Heart left ventricle (tissue), 16 donors: Measurements from ENCODE around the gene ZFPM1. TPM values are rescaled to one million over a fixed set of nuclear protein-coding genes. Genes with fewer than 3 reads are reported as not detected.
A peak's percentile ranks its signal among the peaks of the same experiment; 100 is the strongest.

Source experiments
- ATAC-seq, 4 donors: fragments of 200-7000 bp; cut with Tn5 transposase; one replicate each; pipeline ENCODE4 v1.9.1; 2020 to 2022; ENCODE audit warnings: moderate library complexity in 4 of 4, mild to moderate bottlenecking in 3 of 4, moderate number of reproducible peaks in 1 of 4
- DNase-seq, 5 donors: peaks; one replicate each; pipeline ENCODE4 v3.0.0-alpha.2; 2020
- H3K27ac ChIP-seq, 12 donors: fragments of 200-600 bp; sonication (generic) in 4 of 12; one replicate each; pipeline versions ENCODE4 v1.5.0 to v1.8.0; 2016 to 2022; ENCODE audit warnings: mild to moderate bottlenecking in 2 of 12
- H3K27me3 ChIP-seq, 9 donors: fragments of 200-600 bp; sonication (generic) in 2 of 9; one replicate each; pipeline versions ENCODE4 v1.5.1 to v1.8.0; 2016 to 2022; ENCODE audit warnings: mild to moderate bottlenecking in 3 of 9
- H3K36me3 ChIP-seq, 9 donors: fragments of 200-600 bp; sonication (generic) in 2 of 9; one replicate each; pipeline versions ENCODE4 v1.5.0 to v1.8.0; 2018 to 2022; ENCODE audit warnings: mild to moderate bottlenecking in 2 of 9
- H3K4me1 ChIP-seq, 12 donors: fragments of 200-600 bp; sonication (generic) in 4 of 12; one replicate each; pipeline versions ENCODE4 v1.5.0 to v1.8.0; 2016 to 2022; ENCODE audit warnings: mild to moderate bottlenecking in 3 of 12
- H3K4me3 ChIP-seq, 12 donors: fragments of 200-600 bp; sonication (generic) in 4 of 12; one replicate each; pipeline versions ENCODE4 v1.5.0 to v1.8.0; 2017 to 2022; ENCODE audit warnings: mild to moderate bottlenecking in 9 of 12, moderate library complexity in 4 of 12
- H3K9me3 ChIP-seq, 12 donors: fragments of 200-600 bp; sonication (generic) in 4 of 12; one replicate each; pipeline versions ENCODE4 v1.5.0 to v1.8.0; 2016 to 2022; ENCODE audit warnings: mild to moderate bottlenecking in 1 of 12
- POLR2A ChIP-seq, 2 donors: fragments of 450-650 bp; IDR thresholded peaks; one replicate each; pipeline ENCODE4 v1.6.1; 2017; ENCODE audit warnings: antibody characterized with exemption in 2 of 2, mild to moderate bottlenecking in 2 of 2, moderate library complexity in 2 of 2
- WGBS, 4 donors: extraction: QIAGEN DNeasy Blood & Tissue Kit in 2 of 4; methylation state at CpG; one replicate each; pipeline versions ENCODE4 v1.1.5 to v1.1.7; 2013 to 2018; 5-methylcytosine and 5-hydroxymethylcytosine counted together
- intact Hi-C, 10 donors: fragments of 100-400 bp; cut with DNase I; formaldehyde crosslinking; loops; one replicate each; pipeline versions ENCODE4 v1.11.1 to v1.14.2; 2022
- polyA plus RNA-seq, 2 donors: library from polyadenylated mRNA; stranded (reverse); fragments of 200-250 nt; gene quantifications; one replicate each; pipeline ENCODE4 v1.2.3, GENCODE V29; 2013
- total RNA-seq, 9 donors: library from RNA; depleted of rRNA in 2 of 9; stranded (reverse); fragments of >200 nt in 2 of 9; fragmentation: NEBNext Ultra II Directional in 3 of 9; extraction: Animal tissue kit (Norgen Biotek cat#: 25700) in 3 of 9; gene quantifications; one replicate each; pipeline versions ENCODE4 v1.1.0 to v1.2.4, GENCODE V29; 2016 to 2023
- TF ChIP-seq, protein P1 (sequence below), 12 donors: fragments of 200-600 bp; sonication (generic) in 4 of 12; IDR thresholded peaks; one replicate each; pipeline versions ENCODE4 v1.5.0 to v1.8.0; 2018 to 2022; ENCODE audit warnings: antibody characterized with exemption in 12 of 12, mild to moderate bottlenecking in 5 of 12
- donor health status: ischemic (EF 13 %, LVEDD 7.1; RV severe dilation, severe dysfunction).
- donor health status: healthy with polysubstance abuse.
- donor health status: DM: no; HTN: yes; CAD: no.
- donor health status: DM: no; HTN: no; CAD: no.
- donor health status: ischemic (EF 25% LVEDD 6.9; RV normal size, moderate dysfunction).
- donor health status: ischemic (EF 25% LVEDD 5.7; RV mildly dilated, moderate dysfunction).
- donor health status: healthy.
- donor health status: DM: yes; HTN: yes; CAD: no.
- donor health status: ischemic (EF 35%, LVEDD 5.7; RV mildly dilated, moderate dysfunction).
- donor health status: nonischemic (EF 11% LVEDD 7.7; RV severe dilation, severe dysfunction).
- donor health status: DM: yes; HTN: yes; CAD: no.
- donor health status: PGD.
- donor health status: ischemic (EF 29% LVEDD 5.4; RV normal size, mild dysfunction).
- donor health status: nonischemic (EF 23%, LVEDD 6.1; RV moderate dilation, normal function).

ZFPM1 gene
- total and polyA plus RNA-seq, 11 donors: 1.3 to 6.3 (median 4.1) TPM

DNA sequence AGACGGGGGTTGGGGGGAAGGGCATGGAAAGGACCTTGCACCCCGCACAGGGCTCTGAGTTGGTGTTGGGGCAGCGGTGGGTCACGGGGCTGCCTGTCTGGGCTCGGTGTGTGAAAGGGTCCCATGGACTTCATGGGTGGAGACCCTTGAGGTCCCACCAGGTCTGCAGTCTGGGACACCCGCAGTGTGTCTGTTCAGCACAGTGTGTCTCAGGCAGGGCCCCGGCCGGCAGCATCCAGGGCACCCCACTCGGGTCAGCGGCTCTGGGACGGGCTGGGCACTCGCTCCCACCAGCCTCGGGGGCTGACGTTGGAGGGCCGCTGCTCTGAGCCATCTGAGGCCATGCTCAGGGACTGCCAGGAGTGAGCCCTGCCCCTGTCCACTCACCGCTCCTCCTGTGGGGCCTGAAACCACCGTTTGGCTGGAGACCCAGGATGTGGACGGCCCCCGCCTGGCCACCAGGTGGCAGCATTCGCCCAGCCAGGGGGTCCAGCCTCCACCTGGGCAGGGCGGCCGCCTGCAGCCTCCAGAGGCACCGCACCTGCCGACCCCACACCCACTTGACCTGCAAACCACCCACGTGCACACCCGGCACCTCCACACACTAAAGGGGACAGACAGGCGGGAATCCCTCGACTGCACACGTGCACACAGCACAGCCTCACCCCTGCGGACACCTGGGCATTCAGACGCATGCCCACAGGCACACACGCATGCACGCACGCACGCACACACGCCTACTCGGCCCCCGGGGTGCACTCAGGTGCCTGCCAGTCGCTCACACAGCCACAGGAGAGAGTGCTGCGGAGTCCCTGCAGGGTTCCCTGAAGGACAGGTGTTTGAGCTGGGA is 10.1 kb upstream of the ZFPM1 start:
- intact Hi-C loops: loop anchor here (1.0 to 10.0 kb wide), 6 partner anchors 84 to 122 kb away; no protein-coding TSS in a partner anchor
- H3K4me3 ChIP-seq: no peak overlapping the region
- no peaks in the 10 kb centered on the region for H3K9me3 ChIP-seq
- TF ChIP-seq, protein P1, sequence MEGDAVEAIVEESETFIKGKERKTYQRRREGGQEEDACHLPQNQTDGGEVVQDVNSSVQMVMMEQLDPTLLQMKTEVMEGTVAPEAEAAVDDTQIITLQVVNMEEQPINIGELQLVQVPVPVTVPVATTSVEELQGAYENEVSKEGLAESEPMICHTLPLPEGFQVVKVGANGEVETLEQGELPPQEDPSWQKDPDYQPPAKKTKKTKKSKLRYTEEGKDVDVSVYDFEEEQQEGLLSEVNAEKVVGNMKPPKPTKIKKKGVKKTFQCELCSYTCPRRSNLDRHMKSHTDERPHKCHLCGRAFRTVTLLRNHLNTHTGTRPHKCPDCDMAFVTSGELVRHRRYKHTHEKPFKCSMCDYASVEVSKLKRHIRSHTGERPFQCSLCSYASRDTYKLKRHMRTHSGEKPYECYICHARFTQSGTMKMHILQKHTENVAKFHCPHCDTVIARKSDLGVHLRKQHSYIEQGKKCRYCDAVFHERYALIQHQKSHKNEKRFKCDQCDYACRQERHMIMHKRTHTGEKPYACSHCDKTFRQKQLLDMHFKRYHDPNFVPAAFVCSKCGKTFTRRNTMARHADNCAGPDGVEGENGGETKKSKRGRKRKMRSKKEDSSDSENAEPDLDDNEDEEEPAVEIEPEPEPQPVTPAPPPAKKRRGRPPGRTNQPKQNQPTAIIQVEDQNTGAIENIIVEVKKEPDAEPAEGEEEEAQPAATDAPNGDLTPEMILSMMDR (IDR thresholded peaks at IDR 0.05): peak; percentile 93 to 98 (median 94)
- no peak for TF ChIP-seq POLR2A (IDR thresholded peaks at IDR 0.05)
- WGBS, 4 donors: 27 to 32% (median 30%) methylated on average over 26 to 40 of the region's 40 CpGs
- no peaks in the 10 kb centered on the region for H3K36me3 ChIP-seq
- H3K27me3 ChIP-seq: peaks cover 0 to 15% (median 0%) of the 10 kb centered on the region in 9 donors
- DNase-seq (peak; percentile 73 to 90 (median 76)), ATAC-seq (peak; percentile 71 to 89 (median 85))
- no peak overlapping the region for H3K27ac ChIP-seq
- peaks cover 0 to 9% (median 0%) of the 10 kb centered on the region in 12 donors for H3K4me1 ChIP-seq

DNA sequence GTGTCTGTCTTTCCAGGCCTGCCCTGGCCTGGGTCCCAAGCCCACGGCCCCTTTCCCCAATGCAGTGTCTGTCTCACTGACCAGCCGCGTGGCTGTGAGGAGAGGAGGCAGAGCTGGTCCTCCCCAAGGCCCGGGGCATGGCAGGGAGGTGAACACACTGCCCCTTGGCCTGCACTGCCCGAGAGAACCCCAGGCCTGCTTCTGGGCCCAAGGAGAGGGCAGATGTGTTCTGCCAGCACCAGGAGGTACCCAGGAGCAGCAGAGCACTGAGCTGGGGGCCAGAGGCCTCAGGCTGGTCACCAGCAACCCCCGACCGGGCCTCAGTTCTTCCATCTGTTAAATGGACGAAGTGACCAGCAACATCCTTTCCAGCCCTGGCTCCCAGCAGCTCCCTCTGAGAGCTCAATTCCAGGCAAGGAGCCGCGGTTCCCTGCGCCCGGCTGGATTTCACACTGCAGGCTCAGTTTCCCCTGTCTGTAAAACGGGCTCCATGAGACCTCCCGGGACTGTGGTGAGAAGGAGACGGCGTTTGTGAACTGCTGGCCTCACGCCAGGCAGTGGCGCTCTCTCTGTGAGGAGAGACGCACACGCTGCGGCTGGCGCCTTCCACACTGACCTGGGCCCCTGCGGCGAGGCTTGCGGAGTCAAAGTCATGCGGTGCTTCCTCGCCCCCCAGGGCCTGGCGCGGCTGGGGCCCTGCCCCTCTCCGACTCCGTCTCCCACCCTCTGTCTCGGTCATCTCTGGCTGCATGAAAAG is 8.1 kb upstream of the ZFPM1 start:
- WGBS, 4 donors: 58 to 67% (median 65%) methylated on average over 19 to 32 of the region's 32 CpGs
- peaks cover 0 to 13% (median 0%) of the 10 kb centered on the region in 12 donors for H3K4me1 ChIP-seq
- H3K36me3 ChIP-seq: no peaks in the 10 kb centered on the region
- H3K4me3 ChIP-seq: no peak overlapping the region
- ATAC-seq (no peak), DNase-seq (no peak)
- intact Hi-C loops: loop anchor here in 3 of 10 donors (1.0 to 10.0 kb wide), 3 partner anchors 82 to 120 kb away; no protein-coding TSS in a partner anchor
- no peaks in the 10 kb centered on the region for H3K9me3 ChIP-seq
- peaks cover 0 to 15% (median 0%) of the 10 kb centered on the region in 9 donors for H3K27me3 ChIP-seq
- TF ChIP-seq, protein P1 (IDR thresholded peaks at IDR 0.05): no peak
- TF ChIP-seq POLR2A (IDR thresholded peaks at IDR 0.05): no peak
- no peak overlapping the region for H3K27ac ChIP-seq

DNA sequence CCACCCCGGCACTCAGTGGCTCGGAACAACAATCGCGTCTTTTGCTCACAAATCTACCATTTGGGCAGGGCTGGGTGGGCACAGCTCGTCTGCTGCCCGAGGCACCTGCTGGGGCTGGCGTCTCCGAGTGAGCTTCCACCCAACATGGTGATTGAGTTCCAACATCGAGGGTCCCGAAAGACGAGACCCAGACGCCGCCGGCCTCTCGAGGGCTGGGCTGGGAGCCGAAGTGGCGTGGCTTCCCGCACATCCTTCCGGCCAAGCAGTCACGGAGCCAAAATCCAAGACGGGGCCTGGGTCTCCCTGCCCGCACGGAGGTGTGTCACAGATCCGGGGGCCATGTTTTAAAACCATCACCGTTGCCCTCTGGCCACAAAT is 7.5 kb upstream of the ZFPM1 start:
- H3K4me1 ChIP-seq: peaks cover 0 to 13% (median 0%) of the 10 kb centered on the region in 12 donors

More for the DNA sequence above, 7.5 kb upstream of the ZFPM1 start:
- Histone ChIP-seq H3K27me3 (peaks cover 0 to 15% (median 0%) of the 10 kb centered on the region in 9 donors), H3K36me3 (no peaks in the 10 kb centered on the region), H3K27ac (no peak overlapping the region), H3K4me3 (no peak overlapping the region), H3K9me3 (no peaks in the 10 kb centered on the region)
- DNase-seq (no peak), ATAC-seq (no peak)
- WGBS, 4 donors: 68 to 79% (median 70%) methylated on average over 19 to 25 of the region's 25 CpGs
- intact Hi-C loops: loop anchor here in 2 of 10 donors (5.0 to 10.0 kb wide), 2 partner anchors 117 to 119 kb away; no protein-coding TSS in a partner anchor
- TF ChIP-seq, protein P1 (IDR thresholded peaks at IDR 0.05): no peak
- no peak for TF ChIP-seq POLR2A (IDR thresholded peaks at IDR 0.05)
